Measurements from ENCODE around the gene DPPA2.

DPPA2 gene

DNA sequence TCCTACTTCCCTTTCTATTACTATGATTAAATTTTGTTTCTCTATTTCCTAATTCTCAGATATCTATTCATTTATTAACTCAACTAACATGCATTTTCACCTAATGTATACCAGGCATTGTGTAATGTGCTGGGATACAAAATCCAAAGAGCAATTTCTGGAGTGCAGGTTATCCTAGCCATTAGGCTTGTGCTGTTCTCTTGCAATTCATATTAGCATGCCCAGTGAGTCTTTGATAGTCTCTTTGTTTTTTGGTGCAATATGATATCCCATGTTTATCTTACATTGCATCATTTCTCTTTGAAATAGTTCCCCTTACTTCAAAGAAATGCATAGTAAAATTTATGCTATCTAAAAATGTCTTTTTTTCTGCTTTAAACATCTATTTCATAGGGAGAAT lies 34.9 kb upstream of the DPPA2 start:
- no peak for TF ChIP-seq POLR2AphosphoS5 (IDR thresholded peaks at IDR 0.05; ENCODE audit: borderline replicate concordance, low read depth, low read length)
- TF ChIP-seq EZH2 (IDR thresholded peaks at IDR 0.05), result no peak
- no peak for TF ChIP-seq FOXP2 (optimal IDR thresholded peaks at IDR 0.05; ENCODE audit: control extremely low read depth, extremely low read length, insufficient read depth)
- no peaks in the 10 kb centered on the region for H3K9me3 ChIP-seq (ENCODE audit: low read depth, low read length)
- no peak overlapping the region for H3K9ac ChIP-seq (ENCODE audit: insufficient read length)
- H3K27ac ChIP-seq, result no peak overlapping the region
- DNase-seq (ENCODE audit: low read depth, low spot score), result no peak
- no peak overlapping the region for H3K4me3 ChIP-seq
- H3K36me3 ChIP-seq (ENCODE audit: insufficient read depth, low read length), result no peaks in the 10 kb centered on the region

DNA sequence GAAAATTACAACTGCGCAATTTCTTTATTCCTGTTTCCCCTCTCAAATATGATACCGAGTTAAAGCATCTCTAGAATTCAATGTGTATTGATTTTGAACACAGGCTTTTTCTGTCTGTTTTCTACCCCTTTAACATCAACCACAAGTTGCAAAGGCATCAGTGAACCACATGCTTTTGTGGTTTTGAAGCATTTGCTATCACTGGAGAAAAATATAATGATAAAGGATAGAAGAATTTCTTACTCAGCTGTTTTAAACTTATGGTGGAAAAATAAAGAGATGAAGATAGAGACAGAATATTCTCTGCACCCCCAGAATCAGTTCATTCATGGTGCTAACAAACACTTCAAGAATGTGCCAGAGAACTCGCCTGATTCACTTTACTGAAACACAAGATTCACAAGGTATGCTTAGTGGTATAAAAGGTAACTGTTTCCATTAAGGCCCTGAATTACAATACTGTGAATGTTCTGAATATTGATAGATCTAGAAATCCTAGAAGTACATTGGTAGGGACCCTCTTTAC lies 30.5 kb upstream of the DPPA2 start:
- no peak overlapping the region for H3K9ac ChIP-seq (ENCODE audit: insufficient read length)
- no peaks in the 10 kb centered on the region for H3K9me3 ChIP-seq (ENCODE audit: low read depth, low read length)
- no peak for TF ChIP-seq POLR2AphosphoS5 (IDR thresholded peaks at IDR 0.05; ENCODE audit: borderline replicate concordance, low read depth, low read length)
- no peak for TF ChIP-seq FOXP2 (optimal IDR thresholded peaks at IDR 0.05; ENCODE audit: control extremely low read depth, extremely low read length, insufficient read depth)
- TF ChIP-seq EZH2 (IDR thresholded peaks at IDR 0.05), result no peak
- 0 out of 2 replicates have a peak overlapping the region, but pooled peaks have one; percentile 42 for H3K27ac ChIP-seq
- no peak overlapping the region for H3K4me3 ChIP-seq
- H3K36me3 ChIP-seq (ENCODE audit: insufficient read depth, low read length), result no peaks in the 10 kb centered on the region
- DNase-seq (ENCODE audit: low read depth, low spot score), result no peak

DNA sequence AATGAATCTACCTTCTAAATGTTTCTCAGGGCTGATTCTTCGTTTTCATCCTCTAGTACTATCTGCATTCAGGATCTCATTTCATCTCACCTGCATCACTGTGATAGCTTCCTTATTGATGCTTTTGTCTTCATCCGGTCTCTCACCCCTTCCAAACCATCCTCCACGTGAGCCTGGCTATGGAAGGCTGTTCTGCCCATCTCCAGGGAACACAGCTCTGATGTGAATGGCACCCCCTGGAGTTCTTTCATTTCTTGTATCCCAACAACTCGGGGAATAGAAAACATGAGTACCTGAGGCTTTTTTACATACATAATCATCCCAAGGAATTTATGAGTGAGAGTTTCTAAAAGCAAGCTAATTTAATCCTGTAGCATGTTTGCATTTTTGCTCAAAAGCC lies 29.8 kb upstream of the DPPA2 start:
- H3K27ac ChIP-seq, result no peak overlapping the region
- DNase-seq (ENCODE audit: low read depth, low spot score), result no peak
- no peak overlapping the region for H3K4me3 ChIP-seq
- no peak overlapping the region for H3K9ac ChIP-seq (ENCODE audit: insufficient read length)
- no peaks in the 10 kb centered on the region for H3K9me3 ChIP-seq (ENCODE audit: low read depth, low read length)
- TF ChIP-seq FOXP2 (optimal IDR thresholded peaks at IDR 0.05; ENCODE audit: control extremely low read depth, extremely low read length, insufficient read depth) (no peak), EZH2 (IDR thresholded peaks at IDR 0.05) (no peak), POLR2AphosphoS5 (IDR thresholded peaks at IDR 0.05; ENCODE audit: borderline replicate concordance, low read depth, low read length) (no peak)
- no peaks in the 10 kb centered on the region for H3K36me3 ChIP-seq (ENCODE audit: insufficient read depth, low read length)

DNA sequence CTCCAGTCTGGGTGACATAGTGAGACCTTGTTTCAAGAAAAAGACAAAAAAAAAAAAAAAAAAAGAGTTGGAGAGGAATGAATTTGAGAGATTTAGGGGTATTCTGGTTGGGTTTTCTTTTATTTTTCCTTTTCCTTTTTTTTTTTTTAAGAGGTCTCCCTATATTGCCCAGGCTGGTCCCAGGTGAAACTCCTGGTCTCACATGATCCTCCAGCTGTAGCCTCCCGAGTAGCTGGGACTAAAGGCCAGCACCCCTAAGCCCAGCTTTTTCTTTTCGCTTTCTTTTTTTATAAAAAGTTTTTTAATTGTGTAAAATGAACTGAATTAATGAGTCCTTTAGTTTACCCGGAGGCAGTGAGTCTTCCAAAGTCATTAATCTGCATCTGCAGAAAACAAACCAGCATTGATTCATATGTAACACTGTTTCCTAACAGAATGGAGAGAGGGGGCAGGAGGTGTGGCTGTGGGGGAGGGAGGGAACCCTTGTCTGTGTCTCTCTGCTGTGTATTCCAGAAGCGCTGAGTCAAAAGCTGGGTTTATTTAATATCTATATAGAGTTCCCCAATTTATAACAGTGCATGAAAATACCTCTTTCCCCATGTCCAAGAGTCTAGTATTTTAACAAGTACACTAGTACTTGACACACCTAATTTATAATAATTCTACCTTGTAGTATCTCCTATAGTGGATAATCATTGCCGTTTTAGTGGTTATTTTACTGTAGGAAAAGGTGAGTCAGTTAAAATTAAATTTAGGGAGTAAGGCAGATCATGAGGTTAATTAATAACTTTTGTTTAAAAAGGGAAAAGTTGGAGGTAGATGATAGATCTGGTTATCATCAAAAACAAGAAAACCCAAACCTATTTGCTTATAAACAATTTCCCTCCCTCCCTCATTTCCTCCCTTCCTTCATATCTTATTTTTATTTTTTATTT lies 23.7 kb upstream of the DPPA2 start:
- Histone ChIP-seq H3K9ac (ENCODE audit: insufficient read length) (no peak overlapping the region), H3K36me3 (ENCODE audit: insufficient read depth, low read length) (no peaks in the 10 kb centered on the region), H3K4me3 (no peak overlapping the region), H3K9me3 (ENCODE audit: low read depth, low read length) (no peaks in the 10 kb centered on the region), H3K27ac (no peak overlapping the region)
- no peak for TF ChIP-seq EZH2 (IDR thresholded peaks at IDR 0.05)
- no peak for DNase-seq (ENCODE audit: low read depth, low spot score)

DNA sequence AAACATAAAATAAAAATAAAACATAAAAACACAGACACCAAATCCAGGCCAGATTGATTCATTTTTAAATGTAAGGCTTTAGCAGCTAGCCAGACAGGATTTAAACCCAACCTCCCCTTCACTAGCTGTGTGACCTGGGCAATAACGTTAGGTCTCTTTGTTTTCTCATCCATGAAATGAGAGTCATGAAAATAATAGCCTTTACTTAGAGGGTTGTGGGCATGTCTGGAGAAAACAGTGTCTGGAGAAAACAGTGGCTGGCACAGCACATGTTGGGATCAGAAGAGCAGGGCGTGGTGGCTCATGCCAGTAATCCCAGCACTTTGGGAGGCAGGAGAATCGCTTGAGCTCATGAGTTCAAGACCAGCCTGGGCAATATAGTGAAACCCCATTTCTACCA lies 22.9 kb upstream of the DPPA2 start:
- H3K4me3 ChIP-seq, result no peak overlapping the region
- H3K36me3 ChIP-seq (ENCODE audit: insufficient read depth, low read length), result no peaks in the 10 kb centered on the region
- H3K9me3 ChIP-seq (ENCODE audit: low read depth, low read length), result no peaks in the 10 kb centered on the region
- no peak overlapping the region for H3K27ac ChIP-seq
- no peak for DNase-seq (ENCODE audit: low read depth, low spot score)
- no peak for TF ChIP-seq POLR2AphosphoS5 (IDR thresholded peaks at IDR 0.05; ENCODE audit: borderline replicate concordance, low read depth, low read length)
- no peak for TF ChIP-seq EZH2 (IDR thresholded peaks at IDR 0.05)
- H3K9ac ChIP-seq (ENCODE audit: insufficient read length), result no peak overlapping the region

DNA sequence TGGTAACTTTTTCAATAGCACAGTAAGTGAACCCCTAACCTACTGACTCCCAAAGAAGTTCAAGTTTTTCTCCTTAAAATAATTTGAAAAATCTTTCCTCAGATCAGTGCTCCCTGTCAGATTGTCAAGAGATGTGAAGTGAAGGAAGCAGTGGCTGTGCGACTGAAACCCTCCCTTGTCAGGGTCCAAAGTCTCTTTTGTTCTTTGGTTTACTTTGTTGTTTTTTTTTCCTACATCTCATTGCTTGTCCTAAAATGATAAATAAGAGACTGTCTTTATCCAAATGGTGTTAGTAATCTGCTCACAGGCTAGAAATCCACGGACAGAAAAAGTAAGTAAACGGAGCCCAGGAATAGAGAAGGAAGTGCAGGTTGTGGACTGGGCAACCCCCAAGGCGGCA lies 22.0 kb upstream of the DPPA2 start:
- TF ChIP-seq POLR2AphosphoS5 (IDR thresholded peaks at IDR 0.05; ENCODE audit: borderline replicate concordance, low read depth, low read length) (no peak), EZH2 (IDR thresholded peaks at IDR 0.05) (no peak), FOXP2 (optimal IDR thresholded peaks at IDR 0.05; ENCODE audit: control extremely low read depth, extremely low read length, insufficient read depth) (no peak)
- Histone ChIP-seq H3K4me3 (no peak overlapping the region), H3K9me3 (ENCODE audit: low read depth, low read length) (no peaks in the 10 kb centered on the region), H3K27ac (no peak overlapping the region), H3K9ac (ENCODE audit: insufficient read length) (no peak overlapping the region), H3K36me3 (ENCODE audit: insufficient read depth, low read length) (no peaks in the 10 kb centered on the region)
- no peak for DNase-seq (ENCODE audit: low read depth, low spot score)

DNA sequence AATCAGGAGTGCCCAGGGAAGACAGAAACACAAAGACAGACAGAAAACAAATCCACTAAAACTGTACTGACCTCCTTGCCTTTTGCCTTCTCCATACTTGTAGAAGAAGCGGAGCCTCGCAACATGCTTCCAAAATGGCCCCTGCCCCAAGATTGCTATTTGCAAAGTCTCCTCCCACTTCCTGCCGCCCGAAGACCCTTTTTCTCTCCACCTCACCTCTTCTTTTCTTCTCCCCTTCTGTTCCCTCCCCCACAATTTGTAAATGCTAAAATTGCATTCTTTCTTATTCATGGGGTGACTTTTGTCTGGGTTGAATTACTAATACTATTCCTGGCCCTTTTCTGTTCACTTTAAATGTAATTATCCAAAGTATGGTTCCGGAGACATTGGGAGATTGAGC lies 21.1 kb upstream of the DPPA2 start, which contains the start of gene DPPA4:
TSS of gene DPPA4 (minus strand) at position 154 of the 400 bp plus-strand sequence. CDS start at position 125, 29 bp downstream.
- Histone ChIP-seq H3K27ac (no peak within 1 kb of the TSS), H3K4me3 (no peak within 1 kb of the TSS), H3K9ac (ENCODE audit: insufficient read length) (no peak within 1 kb of the TSS), H3K36me3 (ENCODE audit: insufficient read depth, low read length) (no peaks in the 10 kb centered on the region), H3K9me3 (ENCODE audit: low read depth, low read length) (no peaks in the 10 kb centered on the region)
- DNase-seq (ENCODE audit: low read depth, low spot score), result no peak
- TF ChIP-seq FOXP2 (optimal IDR thresholded peaks at IDR 0.05; ENCODE audit: control extremely low read depth, extremely low read length, insufficient read depth) (no peak), EZH2 (IDR thresholded peaks at IDR 0.05) (no peak), POLR2AphosphoS5 (IDR thresholded peaks at IDR 0.05; ENCODE audit: borderline replicate concordance, low read depth, low read length) (no peak)

DNA sequence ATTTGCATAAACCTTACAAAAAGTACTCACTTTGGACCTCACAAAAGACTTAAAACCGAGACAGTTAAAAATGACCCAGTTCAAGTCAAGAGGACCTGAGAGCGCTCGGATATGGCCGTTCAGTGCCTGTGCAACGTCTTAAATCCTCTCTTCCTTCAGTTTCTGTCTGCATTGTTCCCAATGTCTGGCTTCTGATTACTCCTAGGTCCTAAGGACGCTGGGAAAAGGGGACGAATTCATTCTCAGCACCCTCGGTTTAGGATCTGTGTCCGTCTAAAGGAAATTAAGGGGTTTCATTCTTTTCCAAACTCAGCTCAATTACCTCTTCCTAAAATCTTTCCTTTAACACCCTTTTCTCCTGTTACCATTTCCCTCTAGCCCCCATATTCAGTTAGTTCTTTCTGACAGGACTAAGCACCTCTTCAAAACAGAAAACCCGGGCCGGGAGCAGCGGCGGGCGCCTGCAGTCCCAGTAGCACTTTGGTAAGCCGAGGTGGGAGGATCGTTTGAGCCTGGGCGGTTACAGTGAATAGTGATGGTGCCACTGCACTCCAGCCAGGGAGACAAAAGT lies 20.1 kb upstream of the DPPA2 start:
- Histone ChIP-seq H3K36me3 (ENCODE audit: insufficient read depth, low read length) (no peaks in the 10 kb centered on the region), H3K9me3 (ENCODE audit: low read depth, low read length) (no peaks in the 10 kb centered on the region), H3K4me3 (no peak overlapping the region), H3K9ac (ENCODE audit: insufficient read length) (no peak overlapping the region), H3K27ac (no peak overlapping the region)
- no peak for TF ChIP-seq FOXP2 (optimal IDR thresholded peaks at IDR 0.05; ENCODE audit: control extremely low read depth, extremely low read length, insufficient read depth)
- no peak for DNase-seq (ENCODE audit: low read depth, low spot score)
